Activated naive CD4-positive, alpha-beta T cell treated with anti-CD3 and anti-CD28 coated beads, Interleukin-2, amount 50 U/mL, for 16 hours (primary cell): ENCODE results near the gene MUC2.

Experiments
- DNase-seq: peaks from one replicate; pipeline ENCODE4 v3.0.0-alpha.2; 2020

Gene MUC2

DNA sequence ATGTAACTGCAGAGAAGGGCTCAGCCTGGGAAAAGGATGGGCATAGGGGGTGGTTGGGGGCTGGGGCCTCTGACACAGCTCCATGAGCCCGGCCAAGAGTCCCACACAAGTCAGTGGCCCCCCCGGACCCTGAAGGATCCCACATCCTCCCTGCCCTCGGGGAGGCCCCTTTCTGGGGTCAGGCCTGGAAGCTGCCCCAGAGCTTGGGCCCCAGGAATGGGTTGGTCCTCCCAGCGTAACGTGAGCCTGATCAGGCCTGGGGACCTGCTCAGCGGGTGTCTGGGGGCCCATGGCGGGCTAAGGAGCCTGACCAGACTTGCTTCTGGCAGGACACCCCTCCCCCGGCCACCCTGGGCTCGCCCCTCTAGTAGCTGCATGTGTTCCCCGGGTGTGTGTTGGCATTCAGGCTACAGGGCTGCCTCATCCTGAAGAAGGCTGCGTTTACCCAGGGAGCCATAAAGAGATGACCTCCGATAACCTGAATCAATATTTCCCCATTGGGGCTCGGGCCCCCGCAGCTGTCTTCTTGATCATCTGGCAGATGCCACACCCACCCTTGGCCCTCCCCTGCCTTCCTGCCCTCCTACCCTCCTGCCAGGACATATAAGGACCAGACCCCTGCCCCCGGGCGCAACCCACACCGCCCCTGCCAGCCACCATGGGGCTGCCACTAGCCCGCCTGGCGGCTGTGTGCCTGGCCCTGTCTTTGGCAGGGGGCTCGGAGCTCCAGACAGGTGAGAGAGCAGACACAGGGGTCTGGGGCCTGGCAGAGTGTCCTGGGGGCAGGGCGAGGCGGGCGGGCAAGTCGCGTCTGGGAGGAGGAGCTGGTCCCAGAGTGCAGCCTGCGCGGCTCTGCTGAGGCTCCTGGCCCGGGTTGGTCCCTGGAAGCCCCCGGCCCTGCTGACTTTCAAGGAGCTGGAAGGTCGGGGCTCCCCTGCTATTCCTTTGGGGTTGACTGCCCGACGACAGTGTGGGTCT lies at the start of gene MUC2:
TSS of gene MUC2 (plus strand) at position 631 of the 978 bp plus-strand sequence.
- peak; percentile 10 for DNase-seq

DNA sequence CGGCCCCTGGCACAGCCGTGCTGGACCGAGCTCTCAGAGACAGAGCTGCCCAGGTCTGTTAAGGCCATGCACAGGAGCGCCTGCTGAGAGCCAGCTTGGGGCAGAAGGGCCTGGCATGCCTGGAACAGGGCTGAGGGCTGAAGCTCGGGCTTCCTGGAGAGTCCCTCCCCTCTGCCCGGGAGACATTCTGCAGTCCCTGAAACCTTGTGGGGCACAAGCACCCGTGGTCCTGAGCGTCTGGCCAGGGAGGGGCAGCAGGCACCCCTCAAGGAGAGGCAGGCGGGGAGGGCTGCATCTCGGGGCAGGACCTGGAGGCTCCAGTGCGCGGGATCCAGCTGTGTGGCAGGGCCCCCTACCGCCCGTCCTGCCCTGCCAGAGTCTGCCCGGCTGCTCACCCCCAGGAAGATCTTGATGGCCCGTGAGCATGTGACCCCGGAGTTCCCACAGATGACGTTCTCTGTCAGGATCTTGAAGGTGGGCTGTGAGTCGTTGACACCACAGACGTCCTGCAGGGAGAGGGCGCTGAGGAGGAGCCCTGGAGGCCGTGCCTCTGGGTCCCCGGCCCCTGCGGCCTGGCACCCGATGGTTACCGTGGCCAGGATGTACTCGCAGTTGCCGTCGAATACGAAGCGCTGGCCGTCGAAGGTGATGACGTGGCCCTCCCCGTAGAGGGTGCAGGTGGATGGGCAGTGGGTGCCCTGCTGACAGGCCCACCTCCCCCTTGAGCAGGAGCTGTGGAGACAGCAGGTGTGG lies 49.1 kb upstream of the MUC2 start:
- no peak for DNase-seq

DNA sequence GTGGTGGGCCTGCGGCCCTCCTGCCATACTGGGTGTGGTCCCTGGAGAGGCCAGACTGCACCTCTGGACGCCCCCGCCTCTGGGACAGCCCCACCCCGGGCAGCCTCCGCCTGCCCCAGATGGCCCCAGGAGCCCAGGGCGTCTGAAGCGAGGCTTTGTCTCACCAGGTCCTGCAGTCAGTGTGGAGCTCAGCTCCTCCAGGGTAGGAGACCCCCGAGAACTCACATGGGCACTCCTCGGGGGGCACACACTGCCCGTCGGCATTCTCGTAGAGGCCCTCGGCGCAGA lies 48.6 kb upstream of the MUC2 start:
- DNase-seq, result no peak

DNA sequence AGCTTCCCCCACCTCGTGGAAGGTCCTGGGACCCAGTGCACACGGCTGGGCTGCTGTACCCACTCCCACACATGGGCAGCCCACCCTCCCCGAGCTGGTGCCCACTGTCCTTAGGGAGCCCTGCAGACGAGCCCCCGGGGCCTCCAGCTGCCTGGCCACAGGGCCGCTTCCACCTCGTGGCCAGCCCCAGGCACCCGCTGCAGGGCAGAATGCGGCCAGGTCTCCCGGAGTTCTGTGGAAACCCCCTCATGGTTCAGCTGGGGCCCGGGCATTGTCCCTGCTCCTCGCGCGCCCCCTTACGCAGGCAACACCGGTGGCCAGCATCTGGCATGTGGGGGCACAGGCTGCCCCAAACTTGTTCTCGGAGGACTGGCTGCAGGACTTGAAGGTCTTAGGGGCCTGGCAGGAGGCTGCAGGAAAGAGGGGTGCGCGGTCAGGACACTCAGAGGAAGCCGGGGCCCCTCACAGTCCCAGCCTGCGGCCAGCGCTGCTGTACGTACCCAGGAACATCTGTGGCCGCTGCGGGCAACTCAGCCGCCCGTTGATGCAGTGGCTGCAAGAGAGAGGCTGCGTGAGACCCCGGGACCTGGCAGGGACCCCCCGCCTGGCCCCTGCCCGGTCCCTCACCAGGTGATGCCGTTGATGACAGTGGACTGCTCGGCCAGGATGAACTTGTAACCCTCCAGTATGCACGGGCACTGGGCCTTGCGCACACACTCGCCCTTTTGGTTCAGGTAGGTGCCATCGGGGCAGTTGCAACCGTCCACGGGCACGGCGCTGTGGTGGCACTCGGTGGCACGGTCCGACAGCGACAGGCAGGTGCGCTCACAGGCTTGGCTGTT lies 47.8 kb upstream of the MUC2 start:
- DNase-seq, result no peak

DNA sequence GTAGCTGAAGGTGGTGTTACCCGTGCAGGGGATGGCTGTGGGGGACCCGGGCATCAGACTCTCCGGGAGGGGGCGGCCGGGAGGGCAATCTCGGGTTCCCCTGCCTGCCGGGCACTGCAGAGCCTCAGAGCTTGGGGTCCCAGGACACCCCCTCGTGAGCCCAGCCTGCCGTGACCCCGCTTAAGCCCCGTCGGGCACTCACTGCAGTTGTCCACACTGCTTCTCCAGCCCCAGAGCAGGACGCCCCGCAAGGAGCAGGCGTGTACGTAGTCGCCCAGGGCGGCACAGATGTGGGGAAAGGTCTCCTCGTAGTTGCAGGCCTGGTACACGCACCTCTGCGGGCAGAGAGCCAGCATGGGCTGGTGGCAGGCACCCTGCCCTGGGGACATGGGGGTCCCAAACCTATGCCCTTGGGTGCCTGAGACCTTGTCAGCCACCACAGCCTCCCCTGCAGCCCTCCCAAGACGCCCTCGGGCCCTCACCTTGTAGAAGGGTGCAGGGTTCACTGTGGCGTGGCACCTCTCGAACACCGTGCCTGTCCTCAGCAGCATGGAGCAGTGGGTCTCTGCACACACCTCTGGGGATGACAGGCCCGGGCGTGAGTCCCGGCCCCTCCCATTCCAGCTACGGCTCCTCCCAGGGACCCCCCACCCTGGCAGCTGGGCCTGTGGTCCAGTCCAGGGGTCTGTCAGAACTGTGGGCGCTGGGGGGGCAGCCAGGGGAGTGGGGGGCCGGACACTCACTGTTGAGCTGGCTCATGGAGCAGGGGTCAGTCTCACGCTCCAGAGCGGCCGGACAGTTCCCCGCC lies 47.0 kb upstream of the MUC2 start:
- no peak for DNase-seq

DNA sequence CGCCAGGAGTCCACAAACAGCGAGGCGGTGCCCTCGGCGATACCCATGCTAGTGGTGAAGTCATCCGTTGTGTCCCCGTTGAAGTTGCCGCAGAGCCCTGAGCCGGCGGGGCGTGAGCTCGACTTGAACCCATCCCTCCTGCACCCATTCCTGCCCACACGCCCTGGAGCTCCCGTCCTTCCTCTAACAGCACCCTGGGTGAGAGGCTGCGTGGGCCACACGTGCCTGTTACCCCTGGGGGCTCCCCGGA lies 46.5 kb upstream of the MUC2 start:
- no peak for DNase-seq

DNA sequence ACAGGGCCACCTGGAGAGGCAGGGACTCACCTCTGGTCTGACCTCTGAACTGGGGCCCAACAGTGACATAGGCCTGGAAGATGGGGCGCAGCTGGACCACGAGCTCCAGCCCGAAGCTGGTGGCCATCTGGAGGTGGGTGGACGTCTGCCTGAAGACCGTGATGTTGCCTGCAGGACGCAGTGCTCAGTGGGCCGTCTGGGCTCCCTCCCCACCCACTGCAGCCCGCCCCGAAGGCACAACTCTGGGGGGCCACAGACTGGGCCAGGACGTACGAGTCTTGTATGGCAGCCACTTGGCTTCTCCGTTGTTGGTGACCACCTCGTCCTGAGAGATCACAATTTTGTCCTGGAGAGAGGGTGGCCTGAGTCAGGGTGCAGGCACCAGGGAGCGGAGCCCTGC lies 46.1 kb upstream of the MUC2 start:
- no peak for DNase-seq

DNA sequence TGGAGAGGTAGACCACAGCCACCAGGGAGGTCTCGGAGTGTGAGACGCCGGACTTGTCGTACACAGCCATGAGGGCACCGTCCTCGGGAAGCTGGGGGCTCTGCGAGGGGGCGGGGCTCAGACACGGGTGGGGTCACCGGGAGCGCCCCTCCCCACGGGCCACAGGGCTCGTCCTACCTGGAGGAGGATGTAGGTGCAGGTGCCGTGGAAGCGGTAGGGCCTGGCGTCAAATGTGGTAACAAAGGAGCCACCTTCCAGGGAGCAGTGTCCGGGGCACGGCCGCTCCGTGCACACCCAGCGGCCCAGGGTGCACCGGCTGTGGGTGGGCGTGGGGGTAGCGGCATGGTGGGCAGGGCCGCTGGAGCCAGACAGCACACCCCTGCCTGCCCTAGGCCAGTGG lies 45.6 kb upstream of the MUC2 start:
- DNase-seq, result no peak

DNA sequence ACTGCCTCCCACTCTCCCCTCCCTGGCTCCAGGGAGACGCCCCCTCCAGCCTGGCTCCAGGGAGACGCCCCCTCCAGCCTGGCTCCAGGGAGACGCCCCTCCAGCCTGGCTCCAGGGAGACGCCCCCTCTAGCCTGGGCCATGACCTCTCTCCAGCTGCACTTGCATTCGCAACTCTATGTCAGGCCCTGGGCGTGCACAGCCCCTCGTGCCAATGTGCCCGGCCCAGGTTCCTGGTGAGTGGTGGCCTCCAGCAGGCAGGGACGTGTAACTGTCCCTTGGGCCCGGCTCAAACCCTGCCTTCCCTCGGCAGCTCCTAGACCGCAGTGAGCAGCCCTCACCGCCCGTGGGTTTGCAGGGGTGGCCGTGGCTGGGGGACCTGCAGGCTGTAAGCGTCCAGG lies 45.0 kb upstream of the MUC2 start:
- DNase-seq, result no peak

DNA sequence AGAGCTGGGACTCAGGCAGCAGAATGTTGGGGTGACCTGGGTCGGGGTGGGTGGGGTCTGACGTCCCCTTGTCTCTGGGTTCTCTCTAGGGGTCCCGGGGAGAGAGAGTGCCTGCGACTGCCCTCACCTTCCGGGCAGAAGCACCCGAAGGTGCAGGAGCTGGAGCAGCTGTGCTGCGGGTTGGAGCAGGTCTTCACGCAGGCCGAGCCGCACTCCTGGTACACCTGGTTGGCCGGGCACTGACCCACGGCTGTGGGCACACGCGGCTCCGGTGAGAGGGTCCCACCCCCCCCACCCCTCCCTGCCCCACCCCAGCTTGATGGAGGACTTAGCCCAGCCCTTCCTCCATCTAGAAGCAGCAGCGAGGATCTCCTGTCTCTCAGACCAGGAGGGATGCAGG lies 44.6 kb upstream of the MUC2 start:
- DNase-seq, result no peak

DNA sequence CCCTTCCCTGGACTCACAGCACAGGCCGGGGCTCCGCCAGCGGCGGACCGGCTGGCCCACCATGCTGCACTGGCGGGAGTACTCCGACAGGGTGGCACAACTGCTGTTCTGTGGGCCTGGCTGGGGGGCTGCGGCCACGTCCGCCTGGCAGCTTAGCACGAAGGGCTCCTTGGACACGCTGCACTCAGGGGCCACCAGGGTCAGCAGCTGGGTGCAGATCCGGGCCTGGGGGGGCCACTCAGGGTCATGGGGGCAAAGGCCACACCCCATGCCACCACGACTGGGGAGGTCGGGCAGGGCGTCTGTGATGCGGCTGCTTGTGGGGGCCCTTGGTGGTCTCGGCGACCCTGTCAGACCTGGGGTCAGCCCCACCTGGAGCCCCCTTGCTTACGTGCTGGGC lies 44.1 kb upstream of the MUC2 start:
- no peak for DNase-seq

DNA sequence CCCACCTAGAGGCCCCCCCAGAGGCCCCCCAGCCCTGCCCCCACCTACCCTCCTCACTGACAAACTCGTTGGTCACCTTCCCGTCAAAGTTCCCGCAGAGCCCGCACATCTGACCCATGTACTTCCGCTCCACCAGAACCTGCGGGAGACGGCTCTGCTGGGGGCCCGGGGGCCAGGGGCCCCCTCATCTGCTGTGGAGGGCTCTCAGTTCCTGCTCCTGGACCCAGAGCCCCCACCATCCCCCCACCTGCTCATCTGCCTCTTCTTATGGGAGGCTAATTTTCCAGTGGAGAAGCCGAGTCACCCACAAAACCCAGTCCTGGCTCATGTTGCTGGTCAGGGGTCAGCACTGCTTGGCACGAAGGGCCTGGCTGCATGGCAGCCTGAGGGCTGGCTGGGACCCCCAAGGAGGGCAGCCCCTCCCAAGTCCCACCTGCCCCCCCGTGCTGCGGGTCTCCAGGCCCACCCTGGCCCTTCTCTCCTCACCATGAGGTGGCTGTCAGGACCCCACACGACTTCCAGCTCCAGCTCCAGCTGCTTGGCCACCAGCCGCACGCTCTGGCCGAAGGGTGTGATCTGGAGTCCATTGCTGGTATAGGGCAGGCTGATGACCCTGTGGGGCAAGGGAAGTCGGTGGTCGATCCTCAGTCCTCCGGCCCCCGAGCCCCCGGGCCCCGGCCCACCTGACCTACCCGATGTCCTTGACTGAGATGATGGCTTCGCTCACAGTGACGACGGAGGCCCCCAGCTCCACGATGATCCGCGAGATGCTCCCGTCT lies 43.4 kb upstream of the MUC2 start:
- DNase-seq, result no peak

DNA sequence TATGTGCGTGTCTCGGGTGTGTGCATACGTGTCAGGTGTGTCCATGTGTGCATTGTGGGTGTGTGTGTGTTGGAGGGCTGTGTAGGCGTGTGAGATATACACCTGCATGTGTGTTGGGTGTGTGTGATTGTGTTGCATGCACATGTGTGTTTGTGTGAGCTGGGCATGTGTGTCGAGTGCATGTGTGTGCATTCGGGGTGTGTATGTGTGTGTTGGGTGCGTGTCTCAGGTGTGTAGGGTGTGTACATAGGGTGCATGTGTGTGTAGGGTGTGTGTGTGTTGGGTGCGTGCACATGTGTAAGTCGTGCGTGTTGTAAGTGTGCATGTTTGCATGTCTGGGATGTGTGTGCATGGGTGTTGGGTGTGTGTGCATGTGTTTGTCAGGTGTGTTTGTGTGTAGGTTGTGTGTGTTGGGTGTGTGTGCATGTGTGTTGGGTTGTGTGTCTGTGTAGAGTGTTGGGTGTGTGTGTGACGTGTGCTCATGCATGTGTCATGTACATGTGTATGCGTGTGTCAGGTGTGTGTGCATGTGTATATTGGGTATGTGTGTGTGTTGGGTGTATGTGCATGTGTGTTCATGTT lies 42.3 kb upstream of the MUC2 start:
- no peak for DNase-seq

DNA sequence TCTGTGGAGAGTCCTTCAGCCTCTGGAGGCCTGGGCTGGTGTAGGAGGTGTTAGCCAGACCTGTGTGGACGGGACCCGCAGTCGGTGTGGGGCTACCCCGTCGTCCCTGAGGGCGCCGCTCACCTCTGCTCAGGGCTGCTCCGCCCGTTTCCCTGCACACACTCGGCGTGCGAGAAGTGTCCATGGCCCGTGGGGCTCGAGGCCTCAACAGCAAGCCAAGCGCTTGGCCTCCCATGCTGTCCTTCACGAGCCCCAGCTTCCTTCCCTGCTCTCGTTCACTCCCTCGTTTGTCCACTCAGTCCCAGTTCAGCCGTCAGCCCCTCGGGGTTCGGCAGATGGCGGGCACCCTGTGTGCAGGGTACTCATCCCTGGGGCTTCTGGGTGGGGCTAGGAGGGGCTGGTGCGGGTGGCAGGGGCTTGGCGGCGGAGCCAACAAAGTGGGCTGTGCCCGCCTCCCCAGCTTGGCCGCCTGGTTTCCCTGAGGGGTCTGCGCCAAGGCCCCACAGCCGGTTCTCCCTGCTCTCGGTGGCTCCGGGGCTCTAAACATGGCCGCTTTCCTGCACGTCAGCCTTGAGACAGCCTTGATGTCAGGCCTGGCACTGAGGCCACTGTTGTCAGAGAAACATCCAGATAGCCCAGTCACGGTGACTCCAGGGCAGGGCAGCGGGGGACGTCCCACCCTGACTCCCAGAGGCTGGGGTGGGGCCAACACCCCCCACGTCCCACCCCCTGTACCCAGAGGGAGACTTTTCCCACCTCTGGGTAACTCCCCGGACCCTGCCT lies 41.5 kb upstream of the MUC2 start:
- no peak for DNase-seq

DNA sequence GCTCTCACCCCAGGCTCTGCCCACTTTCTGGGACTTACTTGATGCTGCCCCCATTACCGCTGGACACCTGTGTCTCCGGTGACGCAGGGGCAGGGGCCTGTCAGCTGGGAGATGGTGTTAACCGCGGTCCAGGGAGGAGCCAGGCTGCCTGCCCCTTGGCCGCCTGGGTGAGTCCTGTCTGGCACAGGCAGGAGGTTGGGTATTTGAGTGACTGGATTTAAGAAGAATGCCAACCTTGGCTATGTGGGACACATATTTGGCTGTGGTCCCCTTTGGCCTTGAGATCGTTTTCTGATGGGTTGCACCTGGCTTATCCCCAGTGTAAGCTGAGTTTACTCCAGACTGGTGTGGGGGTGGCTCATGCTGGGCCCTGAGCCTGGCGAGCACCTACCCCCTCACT lies 40.7 kb upstream of the MUC2 start:
- DNase-seq, result no peak

DNA sequence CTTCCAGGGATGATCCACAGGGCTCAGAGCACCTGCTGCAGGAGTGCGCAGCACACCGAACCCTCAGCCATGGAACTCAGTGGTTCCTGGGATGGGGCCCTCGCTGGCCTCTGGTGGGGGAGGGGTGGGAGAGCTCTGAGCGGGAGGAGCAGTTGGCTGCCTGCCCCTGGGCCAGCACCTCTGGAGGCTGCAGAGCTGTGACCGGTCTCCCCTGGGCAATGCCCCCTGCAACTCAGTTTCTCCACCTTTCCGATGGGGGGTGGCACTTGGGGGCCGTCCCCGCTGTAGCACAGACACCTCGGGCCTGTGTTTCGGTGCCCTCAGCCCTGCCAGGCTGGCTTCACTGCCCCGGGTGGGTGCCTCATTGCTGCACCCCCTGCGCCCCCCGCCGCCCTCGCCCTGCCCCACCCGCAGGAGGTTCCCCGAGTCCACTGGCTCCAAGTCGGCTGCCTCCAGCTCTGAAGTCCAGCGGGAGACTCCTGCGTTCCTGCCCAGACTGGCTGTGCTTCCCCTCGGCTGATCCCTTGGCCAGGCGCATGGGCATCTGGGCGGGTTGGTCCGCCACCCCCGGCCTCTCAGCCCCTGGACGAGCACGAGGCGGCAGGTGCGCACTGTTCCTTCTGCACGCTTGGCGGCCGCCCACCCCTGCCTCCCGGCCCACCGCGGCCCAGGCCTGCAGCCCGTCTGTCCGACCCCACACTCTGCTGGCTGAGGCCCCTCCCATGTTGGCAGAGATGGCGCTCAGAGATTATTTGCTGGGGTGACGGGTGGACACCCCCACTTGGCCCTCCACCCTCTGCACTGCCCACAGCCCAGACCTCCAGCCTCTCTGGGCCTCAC lies 40.0 kb upstream of the MUC2 start:
- DNase-seq, result no peak

DNA sequence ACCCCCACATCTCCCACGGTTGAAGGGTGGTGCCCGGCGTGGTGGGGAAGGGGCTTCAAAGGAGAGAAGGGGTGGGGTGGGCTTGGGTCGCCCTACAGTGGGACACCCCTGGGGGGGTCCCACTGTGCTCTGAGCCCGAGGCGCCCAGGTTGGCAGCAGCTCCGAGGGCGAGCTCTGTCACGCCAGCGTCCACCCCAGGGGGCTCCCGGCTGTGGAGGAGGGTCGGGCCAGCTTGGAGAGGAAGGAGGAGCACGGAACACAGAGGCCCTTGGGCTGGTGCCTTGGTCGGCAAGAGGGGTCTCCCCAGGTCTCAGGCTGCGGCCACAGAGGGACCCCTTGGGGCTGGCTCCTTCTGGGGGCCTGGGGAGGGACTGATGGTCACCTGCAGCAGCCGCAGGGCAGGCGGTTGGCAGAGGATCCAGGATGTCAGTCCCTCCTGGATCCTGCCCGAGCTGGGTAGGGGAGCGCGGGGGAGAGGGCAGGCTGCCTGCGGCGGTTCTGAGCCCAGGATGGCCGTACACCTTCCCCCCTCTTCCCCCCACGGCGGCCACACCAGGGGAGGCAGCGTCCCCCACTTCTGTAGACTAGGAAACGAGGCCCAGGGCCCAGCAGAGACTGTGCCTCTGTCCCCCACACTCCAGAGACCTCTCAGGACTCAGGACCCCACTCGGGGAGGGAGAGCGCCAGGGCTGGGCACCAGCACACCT lies 38.9 kb upstream of the MUC2 start:
- DNase-seq, result no peak

DNA sequence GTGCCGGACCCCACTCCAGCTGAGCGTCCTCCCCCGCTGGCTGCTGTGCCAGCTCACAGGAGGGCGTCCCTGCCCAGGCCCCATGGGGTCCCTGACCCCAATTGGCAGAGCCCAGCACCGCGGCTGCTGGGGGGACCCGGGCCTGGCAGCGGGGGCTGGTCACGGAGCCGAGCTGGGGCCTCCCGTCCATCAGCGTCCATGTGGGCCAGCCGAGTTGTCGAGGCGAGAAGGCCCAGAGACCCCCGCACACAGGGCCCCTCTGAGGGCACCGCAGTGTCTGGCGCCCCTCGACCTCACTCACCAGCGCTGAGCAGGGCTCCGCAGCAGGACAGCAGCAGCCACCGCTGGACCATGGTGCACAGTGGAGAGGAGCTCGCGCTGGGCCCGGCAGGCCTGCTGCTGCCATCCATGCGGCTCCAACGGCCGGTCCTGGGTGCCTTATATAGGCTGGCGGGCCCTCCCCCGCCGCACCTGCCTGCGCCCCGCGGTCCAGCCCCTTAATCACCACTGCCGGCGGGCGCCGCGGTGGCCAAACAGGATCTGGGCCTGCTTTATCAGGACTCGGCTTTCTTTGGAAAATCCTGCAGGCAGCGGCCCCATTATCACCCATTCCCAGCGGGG lies 38.3 kb upstream of the MUC2 start, which contains the start of gene MUC6:
TSS of gene MUC6 (minus strand) at position 416 of the 621 bp plus-strand sequence. CDS start at position 353, 63 bp downstream.
- DNase-seq, result no peak

DNA sequence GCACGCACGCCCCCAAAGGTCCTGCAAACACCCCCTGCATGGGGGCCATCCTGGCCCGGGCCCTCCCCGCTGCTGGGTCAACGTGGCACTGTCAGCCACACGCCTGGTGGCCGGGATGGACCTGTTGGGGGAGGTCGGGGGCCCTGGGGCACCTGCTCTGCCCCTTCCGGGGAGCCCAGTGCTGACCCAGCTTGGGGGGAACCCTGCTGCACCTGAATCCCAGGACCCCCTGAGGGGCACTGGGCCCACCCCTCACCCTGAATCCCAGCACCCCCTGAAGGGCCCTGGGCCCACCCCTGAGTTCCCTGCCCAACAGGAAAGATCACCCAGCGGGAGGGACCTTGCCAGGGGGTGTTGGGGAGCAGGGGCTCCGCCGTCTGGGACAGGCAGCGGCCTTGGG lies 37.7 kb upstream of the MUC2 start:
- no peak for DNase-seq
